Tibial nerve (tissue), 4 donors: ENCODE measurements around the gene CXCL14.

Experiments used
- CTCF ChIP-seq, 5 experiments: fragments of 200-600 bp in 3 of 5; fragments of 450-650 bp in 2 of 5; sonication (generic) in 3 of 5; IDR thresholded peaks; one replicate each; pipeline ENCODE4 v1.5.1; 2016 to 2019; ENCODE audit warnings: antibody characterized with exemption in 5 of 5, mild to moderate bottlenecking in 3 of 5, moderate library complexity in 2 of 5
- EP300 ChIP-seq, 2 donors: sonication (generic); formaldehyde crosslinking; IDR thresholded peaks; one replicate each; pipeline ENCODE4 v1.6.1; 2017; ENCODE audit warnings: antibody characterized with exemption in 2 of 2, mild to moderate bottlenecking in 1 of 2
- POLR2A ChIP-seq, 2 donors: fragments of 450-650 bp; IDR thresholded peaks; one replicate each; pipeline ENCODE4 v1.6.1; 2017; ENCODE audit warnings: antibody characterized with exemption in 2 of 2, mild to moderate bottlenecking in 2 of 2, moderate library complexity in 2 of 2

- TF ChIP-seq CTCF (IDR thresholded peaks at IDR 0.05) = no peak
- no peak for TF ChIP-seq POLR2A (IDR thresholded peaks at IDR 0.05)
- TF ChIP-seq EP300 (IDR thresholded peaks at IDR 0.05) = no peak
These were observed 11.1 kb downstream of the CXCL14 start for GRCh38 chr5:135567661-135568060.
